Measurements from ENCODE around the gene ATP6V1C2.

Gene ATP6V1C2

GRCh38 chr2:10712185-10712809 lies 9.1 kb upstream of the ATP6V1C2 start:
- POLR2A ChIA-PET = no interaction called here
- H3K4me1 ChIP-seq (ENCODE audit: control insufficient read depth, insufficient read depth, low read length) = no peaks in the 10 kb centered on the region
- H3K9me3 ChIP-seq (ENCODE audit: control insufficient read depth, insufficient read depth, low read depth, low read length) = no peaks in the 10 kb centered on the region
- H3K36me3 ChIP-seq (ENCODE audit: control insufficient read depth in 2 of 2, insufficient read depth in 1 of 2, low read length in 2 of 2) = no peaks in the 10 kb centered on the region
- H3K4me3 ChIP-seq (ENCODE audit: low read depth, low read length) = no peak overlapping the region
- no peak overlapping the region for H3K27ac ChIP-seq (ENCODE audit: extremely low read depth, low read depth, low read length)
- TF ChIP-seq TSHZ1 (tag by site-specific recombination; IDR thresholded peaks at IDR 0.05; ENCODE audit: borderline replicate concordance) = no peak
- TF ChIP-seq KLF17 (tag by site-specific recombination; IDR thresholded peaks at IDR 0.05) = no peak
- TF ChIP-seq, protein P1, sequence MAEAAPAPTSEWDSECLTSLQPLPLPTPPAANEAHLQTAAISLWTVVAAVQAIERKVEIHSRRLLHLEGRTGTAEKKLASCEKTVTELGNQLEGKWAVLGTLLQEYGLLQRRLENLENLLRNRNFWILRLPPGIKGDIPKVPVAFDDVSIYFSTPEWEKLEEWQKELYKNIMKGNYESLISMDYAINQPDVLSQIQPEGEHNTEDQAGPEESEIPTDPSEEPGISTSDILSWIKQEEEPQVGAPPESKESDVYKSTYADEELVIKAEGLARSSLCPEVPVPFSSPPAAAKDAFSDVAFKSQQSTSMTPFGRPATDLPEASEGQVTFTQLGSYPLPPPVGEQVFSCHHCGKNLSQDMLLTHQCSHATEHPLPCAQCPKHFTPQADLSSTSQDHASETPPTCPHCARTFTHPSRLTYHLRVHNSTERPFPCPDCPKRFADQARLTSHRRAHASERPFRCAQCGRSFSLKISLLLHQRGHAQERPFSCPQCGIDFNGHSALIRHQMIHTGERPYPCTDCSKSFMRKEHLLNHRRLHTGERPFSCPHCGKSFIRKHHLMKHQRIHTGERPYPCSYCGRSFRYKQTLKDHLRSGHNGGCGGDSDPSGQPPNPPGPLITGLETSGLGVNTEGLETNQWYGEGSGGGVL (tag by site-specific recombination; IDR thresholded peaks at IDR 0.05) = no peak
- no peak for TF ChIP-seq ZNF571 (tag by site-specific recombination; IDR thresholded peaks at IDR 0.05)
- TF ChIP-seq ZSCAN18 (tag by site-specific recombination; IDR thresholded peaks at IDR 0.05) = no peak
- TF ChIP-seq RBAK (tag by site-specific recombination; IDR thresholded peaks at IDR 0.05) = no peak
- no peak for TF ChIP-seq MYNN (tag by site-specific recombination; IDR thresholded peaks at IDR 0.05; ENCODE audit: borderline replicate concordance)
- no peak for TF ChIP-seq ZFP69B (tag by site-specific recombination; IDR thresholded peaks at IDR 0.05)
- CTCF ChIA-PET = interaction anchor here (0.6 kb wide), 1 partner anchor 63 kb away, joined by 4 read pairs; no protein-coding TSS in a partner anchor

- ChIA-PET CTCF (no interaction called here), POLR2A (no interaction called here)
- no peaks in the 10 kb centered on the region for H3K9me3 ChIP-seq (ENCODE audit: control insufficient read depth, insufficient read depth, low read depth, low read length)
- H3K4me3 ChIP-seq (ENCODE audit: low read depth, low read length) = no peak overlapping the region
- no peaks in the 10 kb centered on the region for H3K4me1 ChIP-seq (ENCODE audit: control insufficient read depth, insufficient read depth, low read length)
- no peak overlapping the region for H3K27ac ChIP-seq (ENCODE audit: extremely low read depth, low read depth, low read length)
- no peaks in the 10 kb centered on the region for H3K36me3 ChIP-seq (ENCODE audit: control insufficient read depth in 2 of 2, insufficient read depth in 1 of 2, low read length in 2 of 2)
- TF ChIP-seq HOXD13 (CRISPR knock-in tag; IDR thresholded peaks at IDR 0.05; ENCODE audit: borderline replicate concordance) (no peak), BCL6B (tag by site-specific recombination; IDR thresholded peaks at IDR 0.05) (no peak), ZNF394 (tag by site-specific recombination; IDR thresholded peaks at IDR 0.05; ENCODE audit: borderline replicate concordance) (no peak), ZNF785 (tag by site-specific recombination; IDR thresholded peaks at IDR 0.05) (no peak), ZNF677 (tag by site-specific recombination; IDR thresholded peaks at IDR 0.05) (no peak), ZNF24 (tag by site-specific recombination; IDR thresholded peaks at IDR 0.05) (no peak), ZNF518A (tag by site-specific recombination; conservative IDR thresholded peaks at IDR 0.05; ENCODE audit: low read depth) (no peak), ZNF23 (tag by site-specific recombination; IDR thresholded peaks at IDR 0.05; ENCODE audit: borderline replicate concordance) (no peak), ZNF664 (tag by site-specific recombination; IDR thresholded peaks at IDR 0.05) (no peak)
- TF ChIP-seq, protein P2, sequence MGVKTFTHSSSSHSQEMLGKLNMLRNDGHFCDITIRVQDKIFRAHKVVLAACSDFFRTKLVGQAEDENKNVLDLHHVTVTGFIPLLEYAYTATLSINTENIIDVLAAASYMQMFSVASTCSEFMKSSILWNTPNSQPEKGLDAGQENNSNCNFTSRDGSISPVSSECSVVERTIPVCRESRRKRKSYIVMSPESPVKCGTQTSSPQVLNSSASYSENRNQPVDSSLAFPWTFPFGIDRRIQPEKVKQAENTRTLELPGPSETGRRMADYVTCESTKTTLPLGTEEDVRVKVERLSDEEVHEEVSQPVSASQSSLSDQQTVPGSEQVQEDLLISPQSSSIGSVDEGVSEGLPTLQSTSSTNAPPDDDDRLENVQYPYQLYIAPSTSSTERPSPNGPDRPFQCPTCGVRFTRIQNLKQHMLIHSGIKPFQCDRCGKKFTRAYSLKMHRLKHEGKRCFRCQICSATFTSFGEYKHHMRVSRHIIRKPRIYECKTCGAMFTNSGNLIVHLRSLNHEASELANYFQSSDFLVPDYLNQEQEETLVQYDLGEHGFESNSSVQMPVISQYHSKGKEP (tag by site-specific recombination; IDR thresholded peaks at IDR 0.05) = no peak
Observed at GRCh38 chr2:10716581-10716980, 4.8 kb upstream of the ATP6V1C2 start.

All from HEK293 (cell line).